Amniotic epithelial cell (primary cell): ENCODE results near the gene TMPRSS7.
A peak's percentile ranks its signal among the peaks of the same experiment; 100 is the strongest.

Source experiments
- DNase-seq: peaks from one replicate; pipeline ENCODE4 v3.0.0-alpha.2; 2010; ENCODE audit warnings: low read depth

TMPRSS7 gene

GRCh38 chr3:112034436-112034835 is at the start of gene TMPRSS7:
TSS of gene TMPRSS7 (plus strand) at chr3:112034736. CDS start at chr3:112034846, 110 bp downstream.
- DNase-seq = no peak

GRCh38 chr3:111986800-111987199 is 47.7 kb upstream of the TMPRSS7 start:
- DNase-seq = no peak

GRCh38 chr3:111989061-111989678 is 45.4 kb upstream of the TMPRSS7 start:
- peak; percentile 74 for DNase-seq

- no peak for DNase-seq
Observed at GRCh38 chr3:111993038-111993437, 41.5 kb upstream of the TMPRSS7 start.

GRCh38 chr3:111998636-111999483 is 35.7 kb upstream of the TMPRSS7 start, which contains the start of gene TAGLN3:
TSS of gene TAGLN3 (plus strand) at chr3:111998922. CDS start at chr3:111999423, 501 bp downstream.
- DNase-seq = peak; percentile 17

- DNase-seq = no peak
Observed at GRCh38 chr3:111999484-112000324, 34.8 kb upstream of the TMPRSS7 start.

- no peak for DNase-seq
Observed at GRCh38 chr3:112000367-112000771, 34.2 kb upstream of the TMPRSS7 start.

- no peak for DNase-seq
Observed at GRCh38 chr3:112000966-112001365, 33.6 kb upstream of the TMPRSS7 start.

- no peak for DNase-seq
Observed at GRCh38 chr3:112001526-112001925, 33.0 kb upstream of the TMPRSS7 start.

GRCh38 chr3:112002096-112002971 is 32.2 kb upstream of the TMPRSS7 start:
- DNase-seq = peak; percentile 44

GRCh38 chr3:112003321-112004080 is 31.0 kb upstream of the TMPRSS7 start:
- DNase-seq = no peak

GRCh38 chr3:112004187-112004586 is 30.3 kb upstream of the TMPRSS7 start:
- no peak for DNase-seq

GRCh38 chr3:112004669-112005068 is 29.9 kb upstream of the TMPRSS7 start:
- DNase-seq = no peak

- DNase-seq = no peak
Observed at GRCh38 chr3:112005091-112005672, 29.4 kb upstream of the TMPRSS7 start.

- DNase-seq = peak; percentile 85
Observed at GRCh38 chr3:112007633-112008032, 26.9 kb upstream of the TMPRSS7 start.

- no peak for DNase-seq
Observed at GRCh38 chr3:112009670-112010069, 24.9 kb upstream of the TMPRSS7 start.

- DNase-seq = no peak
Observed at GRCh38 chr3:112010636-112011035, 23.9 kb upstream of the TMPRSS7 start.

- DNase-seq = no peak
Observed at GRCh38 chr3:112011376-112011940, 23.1 kb upstream of the TMPRSS7 start.

GRCh38 chr3:112012205-112012992 is 22.1 kb upstream of the TMPRSS7 start:
- DNase-seq = no peak
